H54 (cell line): ENCODE measurements around the gene BRME1.
A peak's percentile ranks its signal among the peaks of the same experiment; 100 is the strongest.
"Not testable (repeated sequence)": the region's sequence is repeated elsewhere in the genome, so short reads cannot be mapped to it uniquely, and the experiment has no call there.

ENCODE experiments used
- DNase-seq: peaks from one replicate; pipeline ENCODE4 v3.0.0; 2011; ENCODE audit warnings: low spot score, mixed read lengths; ENCODE audit not compliant: insufficient read length
- FAIRE-seq: peaks from 3 replicates; lab custom pipeline; 2011; peaks lifted over from hg19 to GRCh38; lab: Jason Lieb, UNC
- POLR2A ChIP-seq: IDR thresholded peaks from 2 replicates; pipeline ENCODE4 v1.6.1; 2011; ENCODE audit warnings: low read depth, mild to moderate bottlenecking, low read length

The BRME1 gene

DNA sequence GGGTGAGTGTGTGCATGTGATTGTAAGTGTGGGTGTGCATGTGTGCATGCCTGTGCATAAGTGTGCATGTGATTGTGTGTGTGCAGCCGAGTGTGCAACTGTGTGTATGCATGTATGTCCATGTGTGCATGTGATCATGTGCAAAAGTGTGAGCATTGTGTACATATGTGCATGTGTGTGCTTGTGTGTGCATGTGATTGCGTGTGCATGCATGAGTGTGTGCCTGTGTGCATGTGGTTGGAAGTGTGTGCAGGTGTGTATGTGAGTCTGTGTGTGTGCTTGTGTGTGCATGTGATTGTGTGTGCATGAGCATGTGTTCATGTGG lies 28.8 kb upstream of the BRME1 start:
- TF ChIP-seq POLR2A = no peak
- FAIRE-seq (no peak), DNase-seq (no peak)

DNA sequence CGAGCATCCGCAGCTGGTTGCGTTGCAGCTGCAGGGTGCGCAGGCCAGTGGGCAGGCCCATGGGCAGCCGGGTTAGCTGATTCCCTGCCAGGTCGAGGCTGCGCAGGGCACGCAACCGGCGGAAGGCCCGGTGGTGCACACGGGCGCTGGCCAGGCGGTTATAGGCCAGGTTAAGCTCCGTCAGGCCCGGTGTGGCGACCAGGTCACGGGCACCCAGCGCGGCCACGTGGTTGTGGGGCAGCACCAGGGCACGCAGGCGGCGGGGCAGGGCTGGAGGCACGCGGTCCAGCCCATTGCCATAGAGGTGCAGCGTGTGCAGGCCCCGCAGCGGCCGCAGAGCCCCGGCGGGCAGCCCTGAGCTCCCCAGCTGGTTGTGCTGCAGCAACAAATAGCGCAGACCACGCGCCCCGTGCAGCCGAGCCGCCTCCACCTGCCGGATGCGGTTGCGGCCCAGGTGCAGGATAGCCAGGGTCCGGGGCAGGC lies 27.0 kb upstream of the BRME1 start:
- DNase-seq (no peak), FAIRE-seq (no peak)
- no peak for TF ChIP-seq POLR2A

DNA sequence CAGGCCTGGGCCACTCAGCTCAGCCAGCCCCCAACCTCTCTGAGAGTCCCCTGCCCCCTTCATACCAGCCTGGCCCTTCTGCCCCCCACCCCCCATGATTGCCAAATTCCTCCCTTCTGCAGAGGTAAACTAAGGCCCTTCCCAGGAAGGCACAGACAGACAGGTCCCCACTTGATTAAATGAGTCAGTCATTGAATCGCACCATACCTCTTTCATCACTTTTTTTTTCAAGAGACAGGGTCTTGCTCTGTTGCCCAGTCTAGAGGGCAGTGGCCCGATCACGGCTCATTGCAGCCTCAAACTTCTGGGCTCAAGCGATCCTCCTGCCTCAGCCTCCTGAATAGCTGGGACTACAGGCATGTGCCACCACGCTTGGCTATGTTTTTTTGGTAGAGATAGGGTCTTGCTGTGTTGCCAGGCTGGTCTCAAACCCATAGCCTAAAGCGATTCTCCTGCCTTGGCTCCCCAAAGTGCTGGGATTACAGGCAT lies 26.3 kb upstream of the BRME1 start:
- DNase-seq (no peak), FAIRE-seq (no peak)
- TF ChIP-seq POLR2A = no peak

DNA sequence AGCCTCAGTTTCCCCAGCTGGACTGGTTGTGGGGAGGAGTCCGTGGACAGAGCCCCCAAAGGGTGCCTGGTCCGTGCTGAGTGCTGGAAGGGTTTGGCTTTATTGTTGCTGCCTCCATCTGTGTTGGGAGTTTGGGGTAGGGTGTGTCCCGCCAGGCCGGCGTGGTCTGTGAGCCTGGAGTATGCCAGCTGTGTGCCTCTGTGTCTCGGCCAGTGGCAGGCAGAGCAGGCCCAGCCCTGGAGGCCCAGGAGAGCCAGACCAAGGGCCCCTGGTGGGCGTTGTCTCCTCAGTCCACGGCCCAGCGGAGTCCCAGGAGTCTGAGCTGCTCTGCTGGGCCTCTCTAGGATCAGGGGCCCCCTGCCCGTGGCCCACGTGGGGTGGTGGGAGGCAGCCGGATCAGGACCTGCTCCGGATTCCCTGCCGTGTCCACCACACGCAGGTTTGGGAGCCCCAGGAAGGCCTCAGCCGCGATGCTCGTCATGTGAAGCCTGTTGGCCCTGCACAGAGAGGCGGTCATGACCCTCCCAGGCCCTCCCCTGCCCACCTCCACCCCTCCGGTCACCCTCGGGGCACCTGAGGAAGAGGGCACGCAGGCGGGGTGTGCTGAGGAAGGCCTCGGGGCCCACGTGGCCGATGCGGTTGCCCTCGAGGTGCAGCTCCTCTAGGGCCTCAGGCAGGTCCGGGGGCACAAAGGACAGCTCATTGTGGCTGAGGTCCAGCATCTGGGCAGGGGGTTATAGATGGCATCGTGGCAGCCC lies 25.7 kb upstream of the BRME1 start:
- FAIRE-seq (no peak), DNase-seq (no peak)
- no peak for TF ChIP-seq POLR2A

DNA sequence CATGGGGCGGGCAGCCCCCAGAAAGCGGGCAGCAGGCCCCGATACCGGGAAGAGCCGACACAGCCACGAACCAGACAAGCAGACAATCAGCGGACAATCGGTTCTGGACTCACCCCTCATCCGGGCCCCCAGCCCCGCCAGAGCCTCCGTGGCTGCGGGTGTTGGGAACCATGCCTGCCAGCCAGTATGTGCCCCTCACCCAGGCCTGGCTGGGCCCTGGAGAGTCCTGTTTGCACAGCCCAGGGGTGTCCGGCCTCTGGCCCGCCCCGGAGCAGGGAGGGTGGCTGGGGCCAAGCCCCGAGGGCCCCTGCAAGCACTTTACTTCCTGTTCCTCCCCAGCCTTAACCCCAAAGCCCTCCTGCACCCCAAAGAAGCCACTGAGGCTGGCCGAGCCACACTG lies 24.5 kb upstream of the BRME1 start:
- DNase-seq (no peak), FAIRE-seq (no peak)
- TF ChIP-seq POLR2A = no peak

DNA sequence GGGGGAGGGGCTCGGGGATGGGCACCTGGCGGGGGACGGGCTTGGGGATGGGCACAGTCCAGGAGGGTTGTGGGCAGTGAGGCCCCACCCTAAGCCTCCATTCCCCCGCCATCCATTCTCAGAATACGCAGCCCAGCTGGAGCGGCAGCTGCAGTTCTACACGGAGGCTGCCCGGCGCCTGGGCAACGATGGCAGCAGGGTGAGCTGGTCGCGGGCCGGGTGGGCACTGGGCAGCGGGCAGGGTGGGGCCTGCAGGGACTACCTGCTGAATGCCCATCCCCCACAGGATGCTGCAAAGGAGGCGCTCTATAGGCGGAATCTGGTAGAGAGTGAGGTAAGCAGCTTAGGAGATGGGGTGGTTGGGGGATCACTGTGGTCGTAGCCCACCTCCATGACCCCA lies 24.0 kb upstream of the BRME1 start:
- DNase-seq = no peak
- no peak for FAIRE-seq
- TF ChIP-seq POLR2A = no peak

DNA sequence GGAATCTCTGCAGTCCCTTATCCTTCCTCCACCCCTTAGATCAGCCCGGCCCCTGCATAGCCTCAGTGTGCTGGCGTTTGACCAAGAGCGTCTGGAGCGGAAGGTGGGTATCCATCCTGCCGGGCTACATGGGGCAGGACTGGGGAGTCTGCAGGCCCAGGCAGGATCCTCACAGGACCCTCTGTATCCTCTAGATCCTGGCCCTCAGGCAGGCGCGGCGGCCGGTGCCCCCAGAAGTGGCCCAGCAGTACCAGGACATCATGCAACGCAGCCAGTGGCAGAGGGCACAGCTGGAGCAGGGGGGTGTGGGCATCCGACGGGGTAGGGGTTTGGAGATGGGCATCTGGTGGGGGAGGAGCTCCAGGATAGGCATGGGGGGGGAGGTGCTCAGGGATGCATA lies 23.4 kb upstream of the BRME1 start:
- DNase-seq (no peak), FAIRE-seq (no peak)
- no peak for TF ChIP-seq POLR2A

DNA sequence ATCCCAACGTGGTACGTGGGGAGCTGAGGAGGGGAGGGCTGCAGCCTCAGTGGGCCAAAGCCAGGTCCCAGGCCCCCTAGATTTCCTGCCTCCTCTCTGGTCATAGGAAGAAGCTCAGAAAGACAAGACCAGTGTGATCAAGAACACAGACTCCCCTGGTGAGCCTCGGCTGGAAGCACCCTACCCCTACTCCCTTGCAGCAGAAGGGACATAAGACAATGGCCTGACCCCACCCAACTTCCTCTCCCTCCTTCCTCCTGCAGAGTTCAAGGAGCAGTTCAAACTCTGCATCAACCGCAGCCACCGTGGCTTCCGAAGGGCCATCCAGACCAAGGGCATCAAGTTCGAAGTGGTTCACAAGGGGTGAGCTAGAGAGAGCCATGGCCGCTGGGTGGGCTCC lies 20.8 kb upstream of the BRME1 start:
- FAIRE-seq (no peak), DNase-seq (no peak)

DNA sequence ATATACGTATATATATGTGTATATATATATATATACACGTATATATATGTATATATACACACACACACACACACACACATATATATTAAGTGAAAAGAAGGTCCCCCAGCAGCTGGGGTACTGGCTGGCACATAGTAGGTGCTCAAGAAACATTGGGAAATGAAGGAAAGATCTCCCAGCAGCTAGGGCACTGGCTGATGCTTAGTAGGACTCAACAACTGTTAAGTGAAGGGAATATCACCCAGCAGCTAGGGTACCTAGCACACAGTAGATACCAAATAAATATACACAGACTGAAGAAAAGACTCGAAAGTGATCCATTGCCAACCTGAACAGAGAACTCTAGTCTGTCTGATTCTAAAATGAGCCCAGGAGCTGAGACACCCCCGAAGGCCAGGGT lies 20.1 kb upstream of the BRME1 start:
- DNase-seq (no peak), FAIRE-seq (no peak)
- no peak for TF ChIP-seq POLR2A

More for the DNA sequence above, 20.8 kb upstream of the BRME1 start:
- TF ChIP-seq POLR2A = no peak

DNA sequence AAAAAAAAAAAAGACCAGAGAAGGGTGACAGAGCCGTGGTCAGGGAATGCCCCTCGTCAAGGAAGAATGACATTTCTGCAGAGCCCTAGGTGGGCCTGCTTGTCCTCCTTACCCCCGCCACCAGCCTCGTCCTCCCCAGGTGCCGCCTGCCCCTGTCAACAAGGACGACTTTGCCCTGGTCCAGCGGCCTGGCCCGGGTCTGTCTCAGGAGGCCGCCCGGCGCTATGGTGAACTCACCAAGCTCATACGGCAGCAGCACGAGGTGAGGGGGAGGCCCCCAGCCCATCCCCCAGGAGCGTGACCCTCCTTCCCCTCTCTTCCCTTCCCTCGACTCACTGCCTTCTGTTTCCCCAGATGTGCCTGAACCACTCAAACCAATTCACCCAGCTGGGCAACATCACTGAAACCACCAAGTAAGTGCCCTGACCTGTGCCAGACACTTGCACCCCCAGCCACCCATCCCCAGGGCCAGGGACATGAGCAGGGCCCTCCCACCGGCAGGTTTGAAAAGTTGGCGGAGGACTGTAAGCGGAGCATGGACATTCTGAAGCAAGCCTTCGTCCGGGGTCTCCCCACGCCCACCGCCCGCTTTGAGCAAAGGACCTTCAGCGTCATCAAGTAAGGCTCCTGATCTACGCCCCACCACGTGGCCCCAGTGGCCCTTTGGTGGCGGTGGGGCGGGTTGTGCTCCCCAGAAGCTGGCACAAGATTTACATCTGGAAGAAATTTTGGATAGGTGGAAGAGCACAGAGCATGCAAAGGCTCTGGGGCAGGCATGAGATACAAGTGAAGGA lies 17.5 kb upstream of the BRME1 start:
- no peak for FAIRE-seq
- no peak for DNase-seq

DNA sequence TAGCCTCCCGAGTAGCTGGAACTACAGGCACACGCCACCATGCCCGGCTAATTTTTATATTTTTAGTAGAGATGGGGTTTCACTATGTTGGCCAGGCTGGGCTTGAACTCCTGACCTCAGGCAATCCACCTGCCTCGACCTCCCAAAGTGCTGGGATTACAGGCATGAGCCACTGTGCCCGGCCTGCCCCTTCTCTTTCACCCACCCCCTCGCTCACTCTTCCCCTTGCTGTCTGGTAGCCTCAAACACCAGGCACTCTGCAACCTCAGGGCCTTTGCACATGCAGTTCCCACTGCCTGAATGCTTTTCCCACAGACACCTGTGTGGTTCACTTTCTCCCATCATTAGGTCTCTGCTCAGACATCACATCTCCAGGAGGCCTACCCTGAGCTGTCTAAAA lies 16.2 kb upstream of the BRME1 start:
- not testable (repeated sequence) for DNase-seq, FAIRE-seq

More for the DNA sequence above, 17.5 kb upstream of the BRME1 start:
- TF ChIP-seq POLR2A = no peak

DNA sequence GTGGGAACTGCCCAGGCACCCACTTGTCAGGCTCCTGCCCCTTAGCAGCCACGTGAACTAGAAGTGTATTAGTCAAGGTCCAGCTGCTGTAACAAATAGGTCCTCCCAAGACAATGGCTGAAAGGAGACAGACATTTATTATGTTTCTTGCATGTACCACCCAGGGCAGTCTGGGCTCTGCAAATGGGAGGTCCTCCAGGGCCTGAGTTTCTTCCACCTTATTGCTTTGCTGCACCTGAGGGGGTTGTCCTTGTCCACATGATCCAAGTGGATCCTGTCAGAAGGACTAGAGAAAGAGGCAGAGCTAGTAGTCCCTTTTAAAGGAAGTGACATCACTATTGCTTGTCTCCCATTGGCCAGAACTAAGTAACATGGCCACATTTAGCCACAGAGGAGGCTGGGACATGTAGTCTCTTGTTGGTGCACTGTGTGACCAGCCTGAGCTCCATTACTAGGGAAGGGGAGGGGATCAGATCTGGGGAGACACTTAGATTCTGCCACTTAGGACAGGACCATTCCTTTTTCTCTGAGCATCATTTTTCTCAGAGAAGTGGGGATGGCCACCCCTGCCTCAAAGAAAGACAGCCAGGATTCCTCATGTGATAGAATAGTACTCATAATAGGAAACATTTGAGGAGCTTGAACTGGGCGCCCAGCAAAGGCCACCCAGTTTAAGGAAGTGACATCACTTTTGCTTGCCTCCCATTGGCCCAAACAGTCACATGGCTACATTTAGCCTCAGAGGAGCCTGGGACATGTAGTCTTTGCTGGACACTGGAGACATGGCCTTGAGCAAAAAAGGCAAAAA lies 15.2 kb upstream of the BRME1 start:
- FAIRE-seq = peak; percentile 50
- peak; percentile 56 for DNase-seq
- TF ChIP-seq POLR2A = no peak

DNA sequence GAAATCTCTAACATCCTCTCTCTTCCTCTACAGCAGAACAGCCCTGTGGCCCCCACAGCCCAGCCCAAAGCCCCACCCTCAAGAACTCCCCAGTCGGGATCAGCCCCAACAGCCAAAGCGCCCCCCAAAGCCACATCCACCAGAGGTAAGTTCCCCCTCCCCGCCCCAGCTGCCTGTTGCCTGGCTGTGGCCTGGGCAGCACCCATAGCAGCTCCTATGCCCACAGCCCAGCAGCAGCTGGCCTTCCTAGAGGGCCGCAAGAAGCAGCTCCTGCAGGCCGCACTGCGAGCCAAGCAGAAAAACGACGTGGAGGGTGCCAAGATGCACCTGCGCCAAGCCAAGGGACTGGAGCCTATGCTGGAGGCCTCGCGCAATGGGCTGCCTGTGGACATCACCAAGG lies 14.6 kb upstream of the BRME1 start:
- FAIRE-seq (no peak), DNase-seq (no peak)
- no peak for TF ChIP-seq POLR2A
